Measurements from ENCODE around the gene EFNA3.
A peak's percentile ranks its signal among the peaks of the same experiment; 100 is the strongest.

GRCh38 chr1:155093911-155094621 lies 15.4 kb downstream of the EFNA3 start:
- TF ChIP-seq POLR2A (IDR thresholded peaks at IDR 0.05) (no peak), CTCF (IDR thresholded peaks at IDR 0.05 in 4 of 5, conservative IDR thresholded peaks at IDR 0.05 in 1 of 5) (peak in 4 of 5 experiments; percentile 18 to 46 (median 26))

Data from gastrocnemius medialis (tissue), 4 donors.